MM.1S (cell line): ENCODE data around the gene HTR2C.

ENCODE experiments used
- DNase-seq: peaks from one replicate; pipeline ENCODE4 v3.0.0-alpha.2; 2015
- H2AFZ ChIP-seq: fragments of 300-600 bp; sonication (generic); 2 replicates; pipeline ENCODE4 v1.6.0; 2016; ENCODE audit warnings: antibody characterized with exemption, low read length
- H3F3A ChIP-seq: fragments of 300-600 bp; sonication (generic); 2 replicates; pipeline ENCODE4 v1.6.1; 2016; ENCODE audit warnings: mild to moderate bottlenecking, antibody characterized with exemption, low read length, moderate library complexity, mixed read lengths; ENCODE audit not compliant: insufficient read depth
- H3K27ac ChIP-seq: fragments of 300-600 bp; sonication (generic); 2 replicates; pipeline ENCODE4 v1.5.1; 2016; ENCODE audit warnings: mild to moderate bottlenecking, low read length
- H3K27me3 ChIP-seq: fragments of 300-600 bp; sonication (generic); replicated peaks from 2 replicates; pipeline ENCODE4 v1.6.0; 2016; ENCODE audit warnings: low read length; ENCODE audit not compliant: insufficient read depth
- H3K36me3 ChIP-seq: fragments of 300-600 bp; sonication (generic); replicated peaks from 2 replicates; pipeline ENCODE4 v1.6.1; 2016; ENCODE audit warnings: mild to moderate bottlenecking, low read length, mixed read lengths; ENCODE audit not compliant: insufficient read depth
- H3K4me1 ChIP-seq: fragments of 300-600 bp; sonication (generic); 2 replicates; pipeline ENCODE4 v1.6.1; 2016; ENCODE audit warnings: low read length, mixed read lengths
- H3K4me2 ChIP-seq: fragments of 300-600 bp; sonication (generic); 2 replicates; pipeline ENCODE4 v1.6.0; 2016; ENCODE audit warnings: low read depth, low read length
- H3K4me3 ChIP-seq: fragments of 300-600 bp; sonication (generic); 2 replicates; pipeline ENCODE4 v1.5.1; 2016; ENCODE audit warnings: low read length, mixed read lengths
- H3K79me2 ChIP-seq: fragments of 300-600 bp; sonication (generic); 2 replicates; pipeline ENCODE4 v1.6.1; 2016; ENCODE audit warnings: mixed run types, low read length, mixed read lengths
- H3K9ac ChIP-seq: fragments of 300-600 bp; sonication (generic); 2 replicates; pipeline ENCODE4 v1.6.1; 2016; ENCODE audit warnings: low read length, mixed read lengths
- H3K9me2 ChIP-seq: fragments of 300-600 bp; sonication (generic); replicated peaks from 2 replicates; pipeline ENCODE4 v1.6.1; 2016; ENCODE audit warnings: mild to moderate bottlenecking, low read length, mixed read lengths; ENCODE audit not compliant: insufficient read depth
- H3K9me3 ChIP-seq: fragments of 300-600 bp; sonication (generic); replicated peaks from 2 replicates; pipeline ENCODE4 v1.6.1; 2016; ENCODE audit warnings: mild to moderate bottlenecking, low read length, mixed read lengths; ENCODE audit not compliant: insufficient read depth
- H4K20me1 ChIP-seq: fragments of 300-600 bp; sonication (generic); 2 replicates; pipeline ENCODE4 v1.6.1; 2016; ENCODE audit warnings: mild to moderate bottlenecking, low read length, moderate library complexity, mixed read lengths; ENCODE audit not compliant: insufficient read depth
- CTCF ChIP-seq: fragments of 300-600 bp; sonication (generic); IDR thresholded peaks from 2 replicates; pipeline ENCODE4 v1.5.1; 2016; ENCODE audit warnings: antibody characterized with exemption, low read length, mixed read lengths
- EZH2 ChIP-seq: fragments of 300-600 bp; sonication (generic); optimal IDR thresholded peaks from 2 replicates; pipeline ENCODE3; 2017; ENCODE audit warnings: low read depth, mild to moderate bottlenecking, antibody characterized with exemption, low read length, mixed read lengths
- EZH2phosphoT487 ChIP-seq: fragments of 300-600 bp; sonication (generic); IDR thresholded peaks from 2 replicates; pipeline ENCODE4 v1.6.1; 2018; ENCODE audit warnings: antibody characterized with exemption, low read length

The HTR2C gene

GRCh38 chrX:114798907-114799306, 215.0 kb downstream of the HTR2C start:
- H3K9me2 ChIP-seq, result no peaks in the 10 kb centered on the region
- no peaks in the 10 kb centered on the region for H3K79me2 ChIP-seq
- no peak overlapping the region for H3K4me2 ChIP-seq
- H4K20me1 ChIP-seq, result no peaks in the 10 kb centered on the region
- no peak overlapping the region for H3K9ac ChIP-seq
- H3K27me3 ChIP-seq, result no peaks in the 10 kb centered on the region
- TF ChIP-seq CTCF (no peak), EZH2 (no peak), EZH2phosphoT487 (no peak)
- no peak overlapping the region for H3K4me3 ChIP-seq
- H3K4me1 ChIP-seq, result no peaks in the 10 kb centered on the region
- no peak overlapping the region for H2AFZ ChIP-seq
- no peaks in the 10 kb centered on the region for H3F3A ChIP-seq
- no peaks in the 10 kb centered on the region for H3K36me3 ChIP-seq
- no peaks in the 10 kb centered on the region for H3K9me3 ChIP-seq
- no peak overlapping the region for H3K27ac ChIP-seq
- DNase-seq, result no peak

- H2AFZ ChIP-seq, result no peak overlapping the region
- no peak overlapping the region for H3K9ac ChIP-seq
- TF ChIP-seq EZH2, result no peak
- TF ChIP-seq EZH2phosphoT487, result no peak
- no peak for TF ChIP-seq CTCF
- no peaks in the 10 kb centered on the region for H3K36me3 ChIP-seq
- no peaks in the 10 kb centered on the region for H3K27me3 ChIP-seq
- H3K27ac ChIP-seq, result no peak overlapping the region
- H3K4me1 ChIP-seq, result no peaks in the 10 kb centered on the region
- no peaks in the 10 kb centered on the region for H4K20me1 ChIP-seq
- H3K79me2 ChIP-seq, result no peaks in the 10 kb centered on the region
- no peak overlapping the region for H3K4me2 ChIP-seq
- no peaks in the 10 kb centered on the region for H3F3A ChIP-seq
- H3K9me2 ChIP-seq, result no peaks in the 10 kb centered on the region
- H3K9me3 ChIP-seq, result no peaks in the 10 kb centered on the region
- DNase-seq, result no peak
- H3K4me3 ChIP-seq, result no peak overlapping the region
Observed at GRCh38 chrX:114800719-114801118, 216.8 kb downstream of the HTR2C start.

GRCh38 chrX:114819509-114819908, 235.6 kb downstream of the HTR2C start:
- no peaks in the 10 kb centered on the region for H3K4me1 ChIP-seq
- H3K9me3 ChIP-seq, result no peaks in the 10 kb centered on the region
- no peaks in the 10 kb centered on the region for H3K79me2 ChIP-seq
- no peaks in the 10 kb centered on the region for H4K20me1 ChIP-seq
- no peak for TF ChIP-seq EZH2phosphoT487
- no peak for TF ChIP-seq CTCF
- TF ChIP-seq EZH2, result no peak
- H3F3A ChIP-seq, result no peaks in the 10 kb centered on the region
- no peak overlapping the region for H2AFZ ChIP-seq
- H3K4me3 ChIP-seq, result no peak overlapping the region
- H3K4me2 ChIP-seq, result no peak overlapping the region
- H3K36me3 ChIP-seq, result no peaks in the 10 kb centered on the region
- H3K9ac ChIP-seq, result no peak overlapping the region
- H3K27ac ChIP-seq, result no peak overlapping the region
- no peaks in the 10 kb centered on the region for H3K9me2 ChIP-seq
- no peaks in the 10 kb centered on the region for H3K27me3 ChIP-seq
- no peak for DNase-seq
